Activated CD8-positive, alpha-beta memory T cell treated with anti-CD3 and anti-CD28 coated beads, Interleukin-2, amount 50 U/mL, for 4 hours (primary cell): ENCODE measurements around the gene IPO8.
"Not testable (repeated sequence)": the region's sequence is repeated elsewhere in the genome, so short reads cannot be mapped to it uniquely, and the experiment has no call there.

Experiments used
- DNase-seq: peaks from one replicate; pipeline ENCODE4 v3.0.0-alpha.2; 2020

The IPO8 gene

DNA sequence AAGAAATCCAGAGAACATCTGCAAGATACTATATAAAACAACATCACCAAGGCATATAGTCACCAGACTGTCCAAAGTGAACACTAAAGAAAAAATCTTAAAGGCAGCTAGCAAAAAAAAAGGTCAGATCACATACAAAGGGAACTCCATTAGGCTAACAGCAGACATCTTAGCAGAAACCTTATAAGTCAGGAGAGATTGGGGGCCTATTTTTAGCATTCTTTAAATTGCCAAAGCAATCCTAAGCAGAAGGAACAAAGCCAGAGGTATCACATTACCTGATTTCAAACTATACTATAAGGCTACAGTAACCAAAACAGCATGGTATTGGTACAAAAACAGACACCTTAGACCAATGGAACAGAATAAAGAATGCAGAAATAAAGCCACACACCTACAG is 92.5 kb downstream of the IPO8 start:
- no peak for DNase-seq

DNA sequence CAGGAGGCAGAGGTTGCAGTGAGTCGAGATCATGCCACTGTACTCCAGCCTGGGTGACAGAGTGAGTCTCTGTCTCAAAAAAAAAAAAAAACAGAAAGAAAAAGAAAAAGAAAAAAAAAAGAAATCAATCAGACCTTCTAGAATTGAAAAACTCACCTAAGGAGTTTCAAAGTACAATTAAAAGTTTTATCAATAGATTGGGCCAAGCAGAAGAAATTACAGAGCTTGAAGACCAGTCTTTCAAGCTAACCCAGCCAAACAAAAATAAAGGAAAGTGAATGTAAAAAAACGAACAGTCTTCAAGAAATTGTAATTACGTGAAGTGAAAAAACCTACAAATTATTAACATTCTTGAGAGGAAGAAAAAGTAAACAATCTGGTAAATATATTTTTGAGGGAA is 93.0 kb downstream of the IPO8 start:
- no peak for DNase-seq

GRCh38 chr12:30599608-30600007 is 96.1 kb downstream of the IPO8 start:
- DNase-seq, result no peak

- no peak for DNase-seq
Observed at GRCh38 chr12:30598889-30599288, 96.8 kb downstream of the IPO8 start.

DNA sequence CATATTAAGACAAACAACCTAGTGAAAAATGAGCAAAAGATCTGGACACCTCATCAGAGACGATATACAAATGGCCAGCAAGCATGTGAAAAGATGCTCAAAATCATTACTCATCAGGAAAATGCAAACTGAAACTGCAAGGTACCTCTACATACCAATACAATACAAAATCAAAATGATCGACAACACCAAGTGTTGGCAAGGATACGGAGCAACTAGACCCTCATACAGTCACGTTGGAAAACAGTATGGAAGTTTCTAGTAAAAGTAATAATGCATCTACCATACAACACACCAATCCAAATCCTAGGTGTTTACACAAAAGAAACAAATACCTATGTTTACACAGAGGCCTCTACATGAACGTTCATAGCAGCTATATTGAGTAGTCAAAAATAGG is 99.9 kb downstream of the IPO8 start:
- no peak for DNase-seq

- DNase-seq, result no peak
Observed at GRCh38 chr12:30594509-30594908, 101.2 kb downstream of the IPO8 start.

DNA sequence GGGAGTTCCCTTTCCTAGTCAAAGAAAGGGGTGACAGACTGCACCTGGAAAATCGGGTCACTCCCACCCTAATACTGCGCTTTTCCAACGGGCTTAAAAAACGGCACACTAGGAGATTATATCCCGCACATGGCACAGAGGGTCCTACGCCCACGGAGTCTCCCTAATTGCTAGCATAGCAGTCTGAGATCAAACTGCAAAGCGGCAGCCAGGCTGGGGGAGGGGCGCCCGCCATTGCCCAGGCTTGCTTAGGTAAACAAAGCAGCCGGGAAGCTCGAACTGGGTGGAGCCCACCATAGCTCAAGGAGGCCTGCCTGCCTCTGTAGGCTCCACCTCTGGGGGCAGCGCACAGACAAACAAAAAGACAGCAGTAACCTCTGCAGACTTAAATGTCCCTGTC is 107.1 kb downstream of the IPO8 start:
- not testable (repeated sequence) for DNase-seq

DNA sequence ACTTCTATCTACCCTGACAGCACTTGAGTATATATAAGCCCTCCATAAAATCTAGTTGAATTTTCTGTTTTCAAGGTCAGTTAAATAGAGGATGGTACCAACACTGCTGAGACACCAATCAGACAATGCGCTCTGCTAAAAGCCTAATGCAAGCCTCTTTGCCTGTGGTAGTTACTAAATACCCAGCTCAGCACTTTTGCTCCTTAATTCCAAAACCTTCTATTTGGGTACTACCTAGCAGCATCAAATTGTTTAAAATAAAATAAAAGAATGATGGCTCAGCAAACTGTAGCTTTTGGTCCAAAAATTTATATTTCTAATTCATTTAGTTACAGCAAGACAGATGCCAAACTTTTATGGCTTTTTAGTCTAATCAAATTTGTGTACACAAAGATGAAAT is 107.9 kb downstream of the IPO8 start:
- no peak for DNase-seq

GRCh38 chr12:30585877-30586276 is 109.8 kb downstream of the IPO8 start:
- no peak for DNase-seq

GRCh38 chr12:30582943-30583342 is 112.7 kb downstream of the IPO8 start:
- no peak for DNase-seq

- DNase-seq, result no peak
Observed at GRCh38 chr12:30580344-30580743, 115.3 kb downstream of the IPO8 start.
